ENCODE results near the gene AOPEP. TPM values are rescaled to one million over a fixed set of nuclear protein-coding genes. Genes with fewer than 3 reads are reported as not detected.

AOPEP gene
- total RNA-seq, 4 donors from 2014 or later, result 18.8 to 81.0 (median 32.1) TPM

- TF ChIP-seq CTCF (IDR thresholded peaks at IDR 0.05; ENCODE audit: low read depth), result no peak
Measured at GRCh38 chr9:95071925-95072324, 345.4 kb downstream of the AOPEP start.

GRCh38 chr9:95073042-95073607, 346.6 kb downstream of the AOPEP start:
- no peak for TF ChIP-seq CTCF (IDR thresholded peaks at IDR 0.05; ENCODE audit: low read depth)

- TF ChIP-seq CTCF (IDR thresholded peaks at IDR 0.05; ENCODE audit: low read depth), result no peak
Measured at GRCh38 chr9:95073918-95074317, 347.4 kb downstream of the AOPEP start.

GRCh38 chr9:95074632-95075031, 348.1 kb downstream of the AOPEP start:
- TF ChIP-seq CTCF (IDR thresholded peaks at IDR 0.05; ENCODE audit: low read depth), result no peak

GRCh38 chr9:95075700-95076099, 349.2 kb downstream of the AOPEP start:
- no peak for TF ChIP-seq CTCF (IDR thresholded peaks at IDR 0.05; ENCODE audit: low read depth)

- TF ChIP-seq CTCF (IDR thresholded peaks at IDR 0.05; ENCODE audit: low read depth), result no peak
Measured at GRCh38 chr9:95076696-95077052, 350.2 kb downstream of the AOPEP start.

- TF ChIP-seq CTCF (IDR thresholded peaks at IDR 0.05; ENCODE audit: low read depth), result no peak
Measured at GRCh38 chr9:95077053-95077765, 350.7 kb downstream of the AOPEP start.
